Fibroblast of the aortic adventitia (primary cell): ENCODE results near the gene SLC27A5. TPM values are rescaled to one million over a fixed set of nuclear protein-coding genes. Genes with fewer than 3 reads are reported as not detected.
A peak's percentile ranks its signal among the peaks of the same experiment; 100 is the strongest.
"Not testable (repeated sequence)": the region's sequence is repeated elsewhere in the genome, so short reads cannot be mapped to it uniquely, and the experiment has no call there.

Experiments used
- DNase-seq: peaks from one replicate; pipeline ENCODE4 v3.0.0-alpha.2; 2010; ENCODE audit warnings: low read depth
- H3K4me3 ChIP-seq: 2 replicates; pipeline ENCODE4 v1.5.1; 2011; ENCODE audit warnings: low read depth, mild to moderate bottlenecking, control low read depth, low read length, moderate library complexity
- total RNA-seq: library from RNA; depleted of rRNA; stranded (reverse); fragments of >200 nt; gene quantifications from 2 replicates; pipeline ENCODE4 v1.2.3, GENCODE V29; 2012; ENCODE audit warnings: low replicate concordance
- TF ChIP-seq, protein P1 (sequence below): IDR thresholded peaks from 2 replicates; pipeline ENCODE4 v1.5.1; 2011; ENCODE audit warnings: mild to moderate bottlenecking, low read length, control low read depth, inconsistent platforms; ENCODE audit not compliant: insufficient read depth

SLC27A5 gene
- total RNA-seq, 1 donor: 5.2 TPM

DNA sequence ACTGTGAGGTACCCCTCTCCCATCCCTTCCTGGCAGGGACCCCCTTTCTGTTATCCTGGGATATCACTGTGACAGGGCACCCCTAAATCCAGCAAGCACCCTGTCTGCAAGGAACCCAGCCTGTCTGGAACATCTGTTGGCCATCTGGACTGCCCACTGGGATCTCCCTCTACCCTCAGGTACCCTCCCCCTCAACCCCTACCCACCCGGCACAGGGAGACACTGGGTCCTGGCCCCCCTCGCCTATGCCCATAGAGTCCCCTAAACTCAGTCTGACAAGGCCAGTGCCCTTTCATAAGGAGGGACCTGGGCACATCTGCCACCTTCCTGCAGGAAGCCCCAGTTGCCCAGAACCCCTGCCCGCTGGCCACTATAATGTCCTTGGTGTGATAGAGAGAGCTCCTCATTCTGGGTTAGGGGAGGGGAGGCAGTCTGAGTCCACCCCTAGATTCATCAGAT, 2.8 kb upstream of the SLC27A5 start:
- H3K4me3 ChIP-seq: peak overlapping the region; percentile 64
- DNase-seq: no peak
- TF ChIP-seq, protein P1, sequence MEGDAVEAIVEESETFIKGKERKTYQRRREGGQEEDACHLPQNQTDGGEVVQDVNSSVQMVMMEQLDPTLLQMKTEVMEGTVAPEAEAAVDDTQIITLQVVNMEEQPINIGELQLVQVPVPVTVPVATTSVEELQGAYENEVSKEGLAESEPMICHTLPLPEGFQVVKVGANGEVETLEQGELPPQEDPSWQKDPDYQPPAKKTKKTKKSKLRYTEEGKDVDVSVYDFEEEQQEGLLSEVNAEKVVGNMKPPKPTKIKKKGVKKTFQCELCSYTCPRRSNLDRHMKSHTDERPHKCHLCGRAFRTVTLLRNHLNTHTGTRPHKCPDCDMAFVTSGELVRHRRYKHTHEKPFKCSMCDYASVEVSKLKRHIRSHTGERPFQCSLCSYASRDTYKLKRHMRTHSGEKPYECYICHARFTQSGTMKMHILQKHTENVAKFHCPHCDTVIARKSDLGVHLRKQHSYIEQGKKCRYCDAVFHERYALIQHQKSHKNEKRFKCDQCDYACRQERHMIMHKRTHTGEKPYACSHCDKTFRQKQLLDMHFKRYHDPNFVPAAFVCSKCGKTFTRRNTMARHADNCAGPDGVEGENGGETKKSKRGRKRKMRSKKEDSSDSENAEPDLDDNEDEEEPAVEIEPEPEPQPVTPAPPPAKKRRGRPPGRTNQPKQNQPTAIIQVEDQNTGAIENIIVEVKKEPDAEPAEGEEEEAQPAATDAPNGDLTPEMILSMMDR: no peak

DNA sequence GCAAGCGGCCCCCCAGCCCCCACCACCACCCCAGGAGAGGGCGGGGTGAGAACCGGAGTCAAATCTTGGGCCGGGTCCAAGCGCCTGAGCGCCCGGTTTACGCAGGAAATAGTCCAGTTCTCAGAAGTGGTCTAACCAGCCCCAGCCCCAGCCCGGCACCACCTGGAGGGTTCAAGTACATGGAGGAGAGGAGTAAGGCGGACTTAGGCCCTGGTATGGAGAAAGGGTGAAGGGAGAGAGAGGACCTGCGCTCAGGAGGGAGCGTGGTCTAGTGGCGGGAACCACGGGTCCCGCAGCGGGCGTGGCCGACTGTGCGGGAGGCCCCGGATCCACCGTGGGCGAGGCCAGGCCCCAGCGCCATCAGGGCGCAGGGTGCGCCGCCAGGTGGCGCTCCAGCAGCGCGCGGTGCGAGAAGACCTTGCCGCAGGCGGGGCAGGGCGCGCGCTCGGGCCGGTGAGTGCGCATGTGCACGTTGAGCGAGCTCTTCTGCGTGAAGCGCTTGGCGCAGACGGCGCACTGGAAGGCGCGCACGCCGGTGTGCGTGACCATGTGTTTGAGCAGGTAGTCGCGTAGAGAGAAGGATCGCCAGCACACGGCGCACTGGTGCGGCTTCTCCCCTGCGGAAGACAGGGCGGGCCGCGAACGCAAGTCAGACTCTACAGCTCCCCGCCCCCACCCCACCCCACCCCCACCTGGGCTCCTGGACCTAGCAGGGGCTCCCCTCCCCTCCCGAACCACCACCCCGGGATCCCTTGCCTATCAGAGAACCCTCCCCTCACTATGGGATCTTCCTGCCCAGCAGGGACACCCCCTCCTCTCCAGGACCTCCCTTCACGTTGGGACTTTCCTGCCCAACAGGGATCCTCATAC, 2.1 kb upstream of the SLC27A5 start:
- peak; percentile 83 for DNase-seq
- TF ChIP-seq, protein P1: peak; percentile 68
- H3K4me3 ChIP-seq: peak overlapping the region; percentile 64

DNA sequence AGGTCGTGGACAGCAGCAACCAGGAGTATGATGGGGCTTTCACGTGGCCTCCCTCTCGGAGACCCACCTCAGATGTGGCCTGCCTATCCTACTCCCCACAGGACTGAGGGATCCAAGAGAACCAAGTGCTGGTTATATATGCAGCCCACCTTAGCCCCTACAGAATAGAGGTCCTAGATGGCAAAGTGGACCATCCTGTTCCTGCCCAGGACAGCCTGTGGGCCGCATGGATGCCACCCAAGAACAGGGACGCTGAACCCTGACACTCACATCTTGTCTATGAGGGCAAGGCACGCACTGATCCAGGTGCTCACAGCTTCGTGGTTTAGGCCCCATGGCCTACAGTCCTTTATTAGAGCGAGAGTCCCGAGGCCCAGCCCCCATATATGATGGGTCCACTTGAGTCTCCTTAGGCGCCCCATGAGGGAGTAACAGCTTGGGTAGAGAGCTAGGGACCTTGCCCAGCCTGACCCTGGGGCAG, 1.5 kb upstream of the SLC27A5 start:
- no peak for DNase-seq
- no peak overlapping the region for H3K4me3 ChIP-seq
- TF ChIP-seq, protein P1: no peak

DNA sequence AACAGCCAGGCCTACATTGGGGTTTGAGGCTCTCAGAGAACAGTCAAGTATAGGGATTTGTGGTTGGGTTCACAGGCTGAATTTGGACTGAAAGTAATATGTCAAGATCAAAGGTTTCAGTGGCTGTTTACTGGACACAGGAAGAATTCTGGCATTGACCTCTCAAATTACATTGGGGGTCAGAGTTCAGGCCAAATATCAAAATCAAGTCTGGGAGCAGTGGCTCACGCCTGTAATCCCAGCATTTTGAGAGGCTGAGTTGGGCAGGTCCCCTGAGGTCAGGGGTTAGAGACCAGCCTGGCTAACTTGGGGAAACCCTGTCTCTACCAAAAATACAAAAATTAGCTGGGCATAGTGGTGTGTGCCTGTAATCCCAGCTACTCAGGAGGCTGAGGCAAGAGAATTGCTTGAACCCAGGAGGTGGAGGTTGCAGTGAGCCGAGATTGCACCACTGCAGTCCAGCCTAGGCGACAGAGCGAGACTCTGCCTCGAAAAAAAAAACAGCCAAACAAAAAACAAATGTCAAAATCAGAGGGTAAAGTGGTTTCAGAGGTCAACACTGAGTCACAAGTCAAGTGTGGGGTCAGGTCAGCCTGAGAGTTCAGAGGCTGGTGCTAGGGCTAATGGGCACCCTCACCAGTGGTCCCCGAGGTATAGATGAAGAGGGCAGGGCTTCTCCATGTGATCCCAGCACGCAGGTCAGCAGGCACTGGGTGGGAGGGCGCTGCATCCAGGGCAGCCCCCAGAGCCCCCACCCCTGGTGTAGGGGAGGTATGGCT, 1.5 kb downstream of the SLC27A5 start:
- no peak overlapping the region for H3K4me3 ChIP-seq
- no peak for DNase-seq
- TF ChIP-seq, protein P1: no peak

DNA sequence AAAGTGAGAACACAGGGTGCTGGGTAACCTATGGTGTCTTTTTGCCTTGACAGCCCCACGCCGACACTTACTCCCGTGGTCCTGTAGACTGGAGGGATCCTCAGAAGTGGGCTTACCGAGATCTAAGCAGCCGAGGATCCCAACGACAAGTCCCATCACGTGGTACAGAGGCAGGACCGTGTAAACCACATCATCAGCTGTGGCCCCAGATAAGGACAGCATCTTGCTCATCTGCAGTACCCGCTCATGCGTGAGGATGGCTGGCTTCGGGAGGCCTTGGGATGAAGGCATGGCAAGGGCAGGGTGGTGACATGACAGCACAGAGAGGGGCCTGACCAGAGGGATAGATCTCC, 2.1 kb downstream of the SLC27A5 start:
- no peak overlapping the region for H3K4me3 ChIP-seq
- TF ChIP-seq, protein P1: no peak
- no peak for DNase-seq

DNA sequence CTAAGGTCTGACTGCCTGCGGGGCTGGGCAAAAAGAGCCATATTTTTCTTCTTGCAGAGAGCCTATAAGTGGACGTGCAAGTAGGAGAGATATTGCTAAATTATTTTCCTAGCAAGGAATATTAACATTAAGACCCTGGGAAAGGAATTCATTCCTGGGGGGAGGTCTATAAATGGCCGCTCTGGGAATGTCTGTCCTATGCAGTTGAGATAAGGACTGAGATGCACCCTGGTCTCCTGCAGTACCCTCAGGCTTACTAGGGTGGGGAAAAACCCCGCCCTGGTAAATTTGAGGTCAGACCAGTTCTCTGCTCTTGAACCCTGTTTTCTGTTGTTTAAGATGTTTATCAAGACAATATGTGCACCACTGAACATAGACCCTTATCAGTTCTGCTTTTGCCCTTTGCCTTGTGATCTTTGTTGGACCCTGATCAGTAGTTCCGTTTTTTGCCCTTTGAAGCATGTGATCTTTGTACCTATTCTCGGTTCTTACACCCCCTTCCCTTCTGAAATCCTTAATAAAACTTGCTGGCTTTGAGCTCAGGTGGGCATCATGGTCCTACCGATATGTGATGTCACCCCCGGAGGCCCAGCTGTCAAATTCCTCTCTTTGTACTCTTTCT, 4.1 kb downstream of the SLC27A5 start:
- not testable (repeated sequence) for DNase-seq

DNA sequence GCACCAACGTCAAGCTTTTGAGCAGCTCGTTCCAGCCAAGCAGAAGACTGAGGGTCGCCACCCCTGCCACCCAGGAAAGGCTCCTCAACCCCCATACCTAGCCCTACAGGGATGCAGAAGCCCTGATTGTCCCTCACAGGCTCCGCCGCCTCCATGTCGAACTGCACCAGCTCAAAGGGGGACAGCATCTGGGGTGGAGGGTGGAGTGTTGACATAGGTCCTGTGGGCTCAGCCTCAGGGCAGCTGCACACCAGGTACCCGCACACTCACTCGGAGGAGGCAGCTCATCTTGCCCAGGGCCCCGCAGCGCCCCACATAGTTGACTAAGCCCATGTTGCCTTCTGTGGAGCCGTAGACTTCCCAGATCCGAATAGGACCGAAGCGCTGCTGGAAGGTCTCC, 11.6 kb downstream of the SLC27A5 start:
- DNase-seq: no peak
- H3K4me3 ChIP-seq: peak overlapping the region; percentile 75
- TF ChIP-seq, protein P1: no peak

More for the DNA sequence above, 4.1 kb downstream of the SLC27A5 start:
- H3K4me3 ChIP-seq: not testable (repeated sequence)
